ENCODE results near the gene PPP2R3A.

PPP2R3A gene

DNA sequence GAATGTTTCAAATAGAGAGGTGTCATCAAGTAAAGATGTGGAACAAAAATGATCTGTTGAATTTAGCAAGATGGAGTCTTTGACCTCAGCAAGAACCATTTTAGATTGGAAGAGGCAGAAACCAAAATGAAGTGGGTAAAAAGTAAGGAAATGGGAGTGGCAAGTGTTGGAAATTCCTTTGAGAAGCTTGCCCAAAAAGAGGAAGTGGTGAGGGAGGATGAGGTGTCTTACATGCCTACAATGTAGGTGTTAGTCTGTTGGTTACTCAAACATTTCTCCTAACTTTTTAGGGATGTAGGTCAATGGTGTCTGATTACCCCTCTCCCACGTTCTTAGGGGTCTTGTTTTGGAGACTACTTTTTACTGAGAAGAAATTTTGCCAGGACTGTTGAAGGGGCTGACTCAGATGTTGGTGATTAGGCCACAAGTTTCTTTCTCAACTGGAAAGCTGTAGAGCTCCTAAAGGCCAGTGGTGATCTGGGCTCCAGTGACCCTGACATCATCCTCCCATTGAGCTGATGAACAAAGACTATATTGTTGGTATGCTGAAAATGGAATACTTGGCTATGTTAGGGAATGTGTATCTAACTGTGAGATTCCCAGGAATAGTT lies 5.1 kb downstream of the PPP2R3A start:
- no peaks in the 10 kb centered on the region for H3K9me3 ChIP-seq (ENCODE audit: insufficient read depth, low read length, severe bottlenecking)
- H4K20me1 ChIP-seq (ENCODE audit: insufficient read depth, low read length), result no peaks in the 10 kb centered on the region
- H3K36me3 ChIP-seq (ENCODE audit: insufficient read depth, low read length), result no peaks in the 10 kb centered on the region
- H3K27me3 ChIP-seq (ENCODE audit: insufficient read depth, low read length, poor library complexity), result no peaks in the 10 kb centered on the region
- H3K4me1 ChIP-seq (ENCODE audit: insufficient read depth, low read length), result no peaks in the 10 kb centered on the region
- no peak overlapping the region for H3K9ac ChIP-seq (ENCODE audit: low read depth, low read length)
- no peak overlapping the region for H3K4me2 ChIP-seq (ENCODE audit: insufficient read depth, low read length)
- no peak for ATAC-seq (ENCODE audit: insufficient read depth, low read depth)
- DNase-seq, result no peak
- H3K4me3 ChIP-seq (ENCODE audit: low read depth in 1 of 2, low read length in 2 of 2), result no peak overlapping the region
- no peak overlapping the region for H3K27ac ChIP-seq (ENCODE audit: low read length)
- no peak for TF ChIP-seq EZH2 (IDR thresholded peaks at IDR 0.05; ENCODE audit: borderline replicate concordance, low read depth, low read length, severe bottlenecking)
- TF ChIP-seq, protein P1, sequence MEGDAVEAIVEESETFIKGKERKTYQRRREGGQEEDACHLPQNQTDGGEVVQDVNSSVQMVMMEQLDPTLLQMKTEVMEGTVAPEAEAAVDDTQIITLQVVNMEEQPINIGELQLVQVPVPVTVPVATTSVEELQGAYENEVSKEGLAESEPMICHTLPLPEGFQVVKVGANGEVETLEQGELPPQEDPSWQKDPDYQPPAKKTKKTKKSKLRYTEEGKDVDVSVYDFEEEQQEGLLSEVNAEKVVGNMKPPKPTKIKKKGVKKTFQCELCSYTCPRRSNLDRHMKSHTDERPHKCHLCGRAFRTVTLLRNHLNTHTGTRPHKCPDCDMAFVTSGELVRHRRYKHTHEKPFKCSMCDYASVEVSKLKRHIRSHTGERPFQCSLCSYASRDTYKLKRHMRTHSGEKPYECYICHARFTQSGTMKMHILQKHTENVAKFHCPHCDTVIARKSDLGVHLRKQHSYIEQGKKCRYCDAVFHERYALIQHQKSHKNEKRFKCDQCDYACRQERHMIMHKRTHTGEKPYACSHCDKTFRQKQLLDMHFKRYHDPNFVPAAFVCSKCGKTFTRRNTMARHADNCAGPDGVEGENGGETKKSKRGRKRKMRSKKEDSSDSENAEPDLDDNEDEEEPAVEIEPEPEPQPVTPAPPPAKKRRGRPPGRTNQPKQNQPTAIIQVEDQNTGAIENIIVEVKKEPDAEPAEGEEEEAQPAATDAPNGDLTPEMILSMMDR (IDR thresholded peaks at IDR 0.05; ENCODE audit: borderline replicate concordance, extremely low read depth, low read length, poor library complexity, severe bottlenecking), result no peak
- H2AFZ ChIP-seq (ENCODE audit: low read depth, low read length), result no peak overlapping the region
- no peaks in the 10 kb centered on the region for H3K79me2 ChIP-seq (ENCODE audit: insufficient read depth, low read length)

DNA sequence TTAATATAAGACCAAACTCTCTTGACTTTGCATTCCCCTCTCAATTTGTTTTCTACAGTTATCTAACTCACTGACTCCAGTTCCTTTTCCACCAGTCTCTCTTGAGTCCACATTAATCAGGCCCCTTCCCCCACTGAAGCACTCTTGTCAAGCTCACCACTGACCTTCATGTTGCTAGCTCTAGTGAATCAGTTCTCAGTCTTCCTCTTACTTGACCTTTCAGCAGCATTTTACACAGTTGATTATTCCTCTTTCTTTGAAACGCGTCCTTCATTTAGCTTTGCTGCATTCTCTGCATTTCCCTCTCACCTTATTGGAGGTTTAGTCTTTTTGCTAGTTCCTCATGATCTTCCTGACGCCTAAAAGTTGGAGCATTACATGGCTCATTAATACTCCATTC lies 8.3 kb downstream of the PPP2R3A start:
- no peaks in the 10 kb centered on the region for H3K79me2 ChIP-seq (ENCODE audit: insufficient read depth, low read length)
- H3K27ac ChIP-seq (ENCODE audit: low read length), result no peak overlapping the region
- DNase-seq (no peak), ATAC-seq (ENCODE audit: insufficient read depth, low read depth) (no peak)
- H3K9me3 ChIP-seq (ENCODE audit: insufficient read depth, low read length, severe bottlenecking), result no peaks in the 10 kb centered on the region
- TF ChIP-seq EZH2 (IDR thresholded peaks at IDR 0.05; ENCODE audit: borderline replicate concordance, low read depth, low read length, severe bottlenecking), result no peak
- TF ChIP-seq, protein P1 (IDR thresholded peaks at IDR 0.05; ENCODE audit: borderline replicate concordance, extremely low read depth, low read length, poor library complexity, severe bottlenecking), result no peak
- no peak overlapping the region for H2AFZ ChIP-seq (ENCODE audit: low read depth, low read length)
- no peak overlapping the region for H3K4me2 ChIP-seq (ENCODE audit: insufficient read depth, low read length)
- H3K36me3 ChIP-seq (ENCODE audit: insufficient read depth, low read length), result no peaks in the 10 kb centered on the region
- no peaks in the 10 kb centered on the region for H3K4me1 ChIP-seq (ENCODE audit: insufficient read depth, low read length)
- no peak overlapping the region for H3K4me3 ChIP-seq (ENCODE audit: low read depth in 1 of 2, low read length in 2 of 2)
- no peak overlapping the region for H3K9ac ChIP-seq (ENCODE audit: low read depth, low read length)
- no peaks in the 10 kb centered on the region for H4K20me1 ChIP-seq (ENCODE audit: insufficient read depth, low read length)
- no peaks in the 10 kb centered on the region for H3K27me3 ChIP-seq (ENCODE audit: insufficient read depth, low read length, poor library complexity)

DNA sequence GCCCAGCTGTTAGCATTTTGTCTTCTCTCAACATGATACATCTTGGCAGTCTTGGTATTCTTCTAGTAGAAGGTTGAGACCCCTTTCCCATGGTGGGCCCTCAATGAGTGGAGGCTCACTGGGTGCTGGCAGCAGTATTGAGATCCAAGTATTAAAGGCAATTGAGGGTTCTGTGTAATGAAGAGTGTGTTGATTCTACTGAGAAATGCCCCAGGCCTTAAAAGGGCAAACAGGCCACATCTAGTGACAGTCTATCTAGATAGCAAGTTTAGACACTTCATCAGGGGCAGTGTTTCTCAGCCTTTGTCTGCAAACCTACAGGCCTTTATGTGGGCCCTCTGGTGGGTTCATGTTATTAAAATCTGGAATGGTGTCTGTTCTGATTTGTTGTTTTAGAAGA lies 9.5 kb downstream of the PPP2R3A start:
- no peak for ATAC-seq (ENCODE audit: insufficient read depth, low read depth)
- no peak overlapping the region for H3K4me2 ChIP-seq (ENCODE audit: insufficient read depth, low read length)
- TF ChIP-seq EZH2 (IDR thresholded peaks at IDR 0.05; ENCODE audit: borderline replicate concordance, low read depth, low read length, severe bottlenecking), result no peak
- TF ChIP-seq, protein P1 (IDR thresholded peaks at IDR 0.05; ENCODE audit: borderline replicate concordance, extremely low read depth, low read length, poor library complexity, severe bottlenecking), result no peak
- H3K27ac ChIP-seq (ENCODE audit: low read length), result no peak overlapping the region
- H3K9me3 ChIP-seq (ENCODE audit: insufficient read depth, low read length, severe bottlenecking), result no peaks in the 10 kb centered on the region
- no peaks in the 10 kb centered on the region for H3K79me2 ChIP-seq (ENCODE audit: insufficient read depth, low read length)
- H3K36me3 ChIP-seq (ENCODE audit: insufficient read depth, low read length), result no peaks in the 10 kb centered on the region
- no peaks in the 10 kb centered on the region for H4K20me1 ChIP-seq (ENCODE audit: insufficient read depth, low read length)
- H3K4me3 ChIP-seq (ENCODE audit: low read depth in 1 of 2, low read length in 2 of 2), result no peak overlapping the region
- DNase-seq, result no peak
- no peaks in the 10 kb centered on the region for H3K27me3 ChIP-seq (ENCODE audit: insufficient read depth, low read length, poor library complexity)
- no peak overlapping the region for H3K9ac ChIP-seq (ENCODE audit: low read depth, low read length)
- no peak overlapping the region for H2AFZ ChIP-seq (ENCODE audit: low read depth, low read length)
- H3K4me1 ChIP-seq (ENCODE audit: insufficient read depth, low read length), result no peaks in the 10 kb centered on the region
